Measurements from ENCODE around the gene TMCO1. TPM values are rescaled to one million over a fixed set of nuclear protein-coding genes. Genes with fewer than 3 reads are reported as not detected.
A peak's percentile ranks its signal among the peaks of the same experiment; 100 is the strongest.
"Not testable (repeated sequence)": the region's sequence is repeated elsewhere in the genome, so short reads cannot be mapped to it uniquely, and the experiment has no call there.

Gene TMCO1
- total RNA-seq, 1 donor from 2014 or later, result 80.6 TPM

- Histone ChIP-seq H3K27me3 (ENCODE audit: control insufficient read depth, insufficient read depth, low read length) (no peaks in the 10 kb centered on the region), H3K36me3 (ENCODE audit: control insufficient read depth, insufficient read depth, low read length) (no peaks in the 10 kb centered on the region), H3K4me3 (ENCODE audit: low read depth, low read length) (no peak overlapping the region)
- FAIRE-seq (no peak), DNase-seq (ENCODE audit: low read depth) (no peak)
- no peak for TF ChIP-seq CTCF (IDR thresholded peaks at IDR 0.05; ENCODE audit: insufficient read depth, low read length, severe bottlenecking)
These were observed 55.9 kb downstream of the TMCO1 start for GRCh38 chr1:165712764-165713163.

- FAIRE-seq, result no peak
- Histone ChIP-seq H3K4me3 (ENCODE audit: low read depth, low read length) (no peak overlapping the region), H3K36me3 (ENCODE audit: control insufficient read depth, insufficient read depth, low read length) (no peaks in the 10 kb centered on the region), H3K27me3 (ENCODE audit: control insufficient read depth, insufficient read depth, low read length) (no peaks in the 10 kb centered on the region)
- no peak for DNase-seq (ENCODE audit: low read depth)
- no peak for TF ChIP-seq CTCF (IDR thresholded peaks at IDR 0.05; ENCODE audit: insufficient read depth, low read length, severe bottlenecking)
These were observed 60.5 kb downstream of the TMCO1 start for GRCh38 chr1:165707984-165708706.

- FAIRE-seq (no peak), DNase-seq (ENCODE audit: low read depth) (no peak)
- no peak overlapping the region for H3K4me3 ChIP-seq (ENCODE audit: low read depth, low read length)
- H3K27me3 ChIP-seq (ENCODE audit: control insufficient read depth, insufficient read depth, low read length), result no peaks in the 10 kb centered on the region
- no peaks in the 10 kb centered on the region for H3K36me3 ChIP-seq (ENCODE audit: control insufficient read depth, insufficient read depth, low read length)
- TF ChIP-seq CTCF (IDR thresholded peaks at IDR 0.05; ENCODE audit: insufficient read depth, low read length, severe bottlenecking), result no peak
These were observed 65.0 kb downstream of the TMCO1 start for GRCh38 chr1:165703648-165704047.

- not testable (repeated sequence) for DNase-seq (ENCODE audit: low read depth); H3K27me3 ChIP-seq (ENCODE audit: control insufficient read depth, insufficient read depth, low read length); H3K36me3 ChIP-seq (ENCODE audit: control insufficient read depth, insufficient read depth, low read length); FAIRE-seq; H3K4me3 ChIP-seq (ENCODE audit: low read depth, low read length)
These were observed 66.7 kb downstream of the TMCO1 start for GRCh38 chr1:165701922-165702321.

DNA sequence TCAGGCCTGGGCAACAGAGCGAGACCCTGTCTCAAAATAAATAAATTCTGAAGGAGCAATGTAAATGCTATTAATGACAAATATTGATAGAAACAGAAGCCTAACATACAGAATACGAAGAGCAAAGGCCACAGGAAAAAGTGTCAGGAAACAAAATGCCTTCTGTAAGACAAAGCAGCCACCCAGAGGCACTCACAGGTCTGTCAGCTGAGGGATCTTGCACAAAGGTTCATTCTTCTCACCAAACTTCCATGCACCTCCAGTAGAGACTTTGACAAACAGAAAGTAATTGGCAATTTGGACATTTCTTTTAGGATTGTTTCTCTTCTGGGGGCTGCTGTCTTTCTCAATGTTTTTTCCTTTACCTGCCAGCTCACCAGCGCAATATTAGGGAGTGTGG, 69.1 kb downstream of the TMCO1 start:
- TF ChIP-seq CTCF (IDR thresholded peaks at IDR 0.05; ENCODE audit: insufficient read depth, low read length, severe bottlenecking), result no peak
- H3K27me3 ChIP-seq (ENCODE audit: control insufficient read depth, insufficient read depth, low read length), result no peaks in the 10 kb centered on the region
- no peak for DNase-seq (ENCODE audit: low read depth)
- H3K36me3 ChIP-seq (ENCODE audit: control insufficient read depth, insufficient read depth, low read length), result no peaks in the 10 kb centered on the region
- no peak for FAIRE-seq
- no peak overlapping the region for H3K4me3 ChIP-seq (ENCODE audit: low read depth, low read length)

- Histone ChIP-seq H3K36me3 (ENCODE audit: control insufficient read depth, insufficient read depth, low read length) (no peaks in the 10 kb centered on the region), H3K27me3 (ENCODE audit: control insufficient read depth, insufficient read depth, low read length) (no peaks in the 10 kb centered on the region), H3K4me3 (ENCODE audit: low read depth, low read length) (peak overlapping the region; percentile 55)
- no peak for FAIRE-seq
- DNase-seq (ENCODE audit: low read depth), result no peak
- no peak for TF ChIP-seq CTCF (IDR thresholded peaks at IDR 0.05; ENCODE audit: insufficient read depth, low read length, severe bottlenecking)
These were observed 70.0 kb downstream of the TMCO1 start for GRCh38 chr1:165698761-165699052.

All from bronchial epithelial cell (primary cell).